Gastroesophageal sphincter (tissue), 4 donors: ENCODE data around the gene ATP6V0D1. TPM values are rescaled to one million over a fixed set of nuclear protein-coding genes. Genes with fewer than 3 reads are reported as not detected.

Experiments
- ATAC-seq: fragments of 150-250 bp; one replicate; pipeline ENCODE4 v1.9.1; 2016; ENCODE audit warnings: mild to moderate bottlenecking, moderate library complexity
- H3K27ac ChIP-seq, 4 donors: fragments of 200-600 bp; sonication (generic) in 3 of 4; 1 replicate in 3 of 4; 2 replicates in 1 of 4; pipeline ENCODE4 v1.5.1; 2016 to 2019
- H3K27me3 ChIP-seq: fragments of 200-600 bp; sonication (generic); one replicate; pipeline ENCODE4 v1.5.1; 2019
- H3K36me3 ChIP-seq, 2 donors: fragments of 200-600 bp; sonication (generic); one replicate each; pipeline ENCODE4 v1.5.1; 2019; ENCODE audit warnings: control low read depth in 1 of 2
- H3K4me1 ChIP-seq, 3 donors: fragments of 200-600 bp; sonication (generic); 1 replicate in 2 of 3; 2 replicates in 1 of 3; pipeline ENCODE4 v1.5.1; 2016 to 2019; ENCODE audit warnings: control low read depth in 2 of 3
- H3K4me3 ChIP-seq, 2 donors: fragments of 200-600 bp; sonication (generic); one replicate each; pipeline ENCODE4 v1.5.1; 2019; ENCODE audit warnings: mild to moderate bottlenecking in 1 of 2, moderate library complexity in 1 of 2
- H3K9me3 ChIP-seq, 3 donors: fragments of 200-600 bp; sonication (generic); one replicate each; pipeline ENCODE4 v1.5.1; 2017 to 2019; ENCODE audit warnings: control low read depth in 2 of 3
- CTCF ChIP-seq, 4 experiments: fragments of 200-600 bp in 2 of 4; fragments of 450-650 bp in 2 of 4; sonication (generic) in 1 of 4; IDR thresholded peaks; one replicate each; pipeline ENCODE4 v1.5.1; 2017 to 2019; ENCODE audit warnings: antibody characterized with exemption in 4 of 4, mild to moderate bottlenecking in 2 of 4, moderate library complexity in 2 of 4
- EP300 ChIP-seq: sonication (generic); formaldehyde crosslinking; IDR thresholded peaks from one replicate; pipeline ENCODE4 v1.6.1; 2017; ENCODE audit warnings: antibody characterized with exemption, mild to moderate bottlenecking
- POLR2A ChIP-seq, 2 donors: fragments of 450-650 bp; IDR thresholded peaks; one replicate each; pipeline ENCODE4 v1.6.1; 2017; ENCODE audit warnings: antibody characterized with exemption in 2 of 2, mild to moderate bottlenecking in 2 of 2, moderate library complexity in 1 of 2
- POLR2AphosphoS5 ChIP-seq: sonication (generic); formaldehyde crosslinking; IDR thresholded peaks from one replicate; pipeline ENCODE4 v1.6.1; 2017; ENCODE audit warnings: antibody characterized with exemption
- WGBS, 2 donors: methylation state at CpG; one replicate each; pipeline ENCODE4 v1.1.5; 2018; ENCODE audit warnings: low coverage in 1 of 2; 5-methylcytosine and 5-hydroxymethylcytosine counted together
- total RNA-seq, 4 donors: library from RNA; depleted of rRNA; stranded (reverse); fragments of >200 nt; gene quantifications; one replicate each; pipeline ENCODE4 v1.1.0, GENCODE V29; 2016

Gene ATP6V0D1
- total RNA-seq, 4 donors from 2014 or later, result 94.2 to 145 (median 110) TPM

- no peaks in the 10 kb centered on the region for H3K9me3 ChIP-seq
- no peak for ATAC-seq
- H3K4me3 ChIP-seq, result no peak overlapping the region
- no peaks in the 10 kb centered on the region for H3K36me3 ChIP-seq
- 44 to 78% methylated on average over 2 to 7 of the region's 9 CpGs for WGBS, 2 donors
- no peak overlapping the region for H3K27ac ChIP-seq
- peaks cover 0 to 10% (median 2%) of the 10 kb centered on the region in 3 donors for H3K4me1 ChIP-seq
- TF ChIP-seq POLR2AphosphoS5 (no peak), EP300 (no peak), CTCF (IDR thresholded peaks at IDR 0.05) (no peak), POLR2A (IDR thresholded peaks at IDR 0.05) (no peak)
- H3K27me3 ChIP-seq, result peaks cover 46% of the 10 kb centered on the region
Observed at GRCh38 chr16:67423611-67424260, 57.2 kb downstream of the ATP6V0D1 start.

- H3K4me1 ChIP-seq, result peaks cover 0 to 4% (median 0%) of the 10 kb centered on the region in 3 donors
- no peak overlapping the region for H3K27ac ChIP-seq
- TF ChIP-seq EP300, result no peak
- TF ChIP-seq CTCF (IDR thresholded peaks at IDR 0.05), result no peak
- TF ChIP-seq POLR2A (IDR thresholded peaks at IDR 0.05), result no peak
- no peak for TF ChIP-seq POLR2AphosphoS5
- H3K4me3 ChIP-seq, result no peak overlapping the region
- ATAC-seq, result no peak
- no peaks in the 10 kb centered on the region for H3K36me3 ChIP-seq
- no peaks in the 10 kb centered on the region for H3K9me3 ChIP-seq
- H3K27me3 ChIP-seq, result peaks cover 40% of the 10 kb centered on the region
- 71 to 80% methylated on average over 1 to 3 of the region's 5 CpGs for WGBS, 2 donors
Observed at GRCh38 chr16:67423015-67423414, 57.9 kb downstream of the ATP6V0D1 start.

- Histone ChIP-seq H3K27ac (no peak overlapping the region), H3K4me3 (no peak overlapping the region), H3K9me3 (no peaks in the 10 kb centered on the region), H3K4me1 (peaks cover 0 to 9% (median 0%) of the 10 kb centered on the region in 3 donors), H3K36me3 (no peaks in the 10 kb centered on the region), H3K27me3 (peaks cover 22% of the 10 kb centered on the region)
- WGBS, 2 donors, result 80 to 100% methylated on average over 1 of the region's 4 CpGs
- no peak for TF ChIP-seq POLR2AphosphoS5
- TF ChIP-seq POLR2A (IDR thresholded peaks at IDR 0.05), result no peak
- TF ChIP-seq EP300, result no peak
- TF ChIP-seq CTCF (IDR thresholded peaks at IDR 0.05), result no peak
- no peak for ATAC-seq
Observed at GRCh38 chr16:67421030-67421429, 59.9 kb downstream of the ATP6V0D1 start.

- Histone ChIP-seq H3K36me3 (no peaks in the 10 kb centered on the region), H3K9me3 (no peaks in the 10 kb centered on the region), H3K4me1 (peaks cover 0 to 18% (median 6%) of the 10 kb centered on the region in 3 donors), H3K27ac (no peak overlapping the region), H3K27me3 (peaks cover 11% of the 10 kb centered on the region), H3K4me3 (no peak overlapping the region)
- no peak for TF ChIP-seq POLR2AphosphoS5
- no peak for TF ChIP-seq CTCF (IDR thresholded peaks at IDR 0.05)
- no peak for TF ChIP-seq EP300
- no peak for TF ChIP-seq POLR2A (IDR thresholded peaks at IDR 0.05)
- WGBS, 2 donors, result 55 to 78% methylated on average over 2 to 3 of the region's 3 CpGs
- ATAC-seq, result no peak
Observed at GRCh38 chr16:67419931-67420330, 61.0 kb downstream of the ATP6V0D1 start.

- 85 to 100% methylated on average over 3 of the region's 3 CpGs for WGBS, 2 donors
Observed at GRCh38 chr16:67419502-67419901, 61.5 kb downstream of the ATP6V0D1 start.

More at GRCh38 chr16:67419502-67419901, 61.5 kb downstream of the ATP6V0D1 start:
- TF ChIP-seq POLR2A (IDR thresholded peaks at IDR 0.05), result no peak
- no peak for TF ChIP-seq POLR2AphosphoS5
- no peak for TF ChIP-seq EP300
- Histone ChIP-seq H3K9me3 (no peaks in the 10 kb centered on the region), H3K27ac (no peak overlapping the region), H3K4me1 (peaks cover 0 to 22% (median 6%) of the 10 kb centered on the region in 3 donors), H3K4me3 (no peak overlapping the region), H3K27me3 (peaks cover 7% of the 10 kb centered on the region), H3K36me3 (no peaks in the 10 kb centered on the region)
- ATAC-seq, result no peak
